Measurements from ENCODE around the gene PLCD3. TPM values are rescaled to one million over a fixed set of nuclear protein-coding genes. Genes with fewer than 3 reads are reported as not detected.

PLCD3 gene
- total and polyA plus RNA-seq, 9 of the 15 experiments (the other 6 are each of a cell fraction or from before 2014, with no cell fraction given), result 0.20 to 22.6 (median 7.5) TPM

DNA sequence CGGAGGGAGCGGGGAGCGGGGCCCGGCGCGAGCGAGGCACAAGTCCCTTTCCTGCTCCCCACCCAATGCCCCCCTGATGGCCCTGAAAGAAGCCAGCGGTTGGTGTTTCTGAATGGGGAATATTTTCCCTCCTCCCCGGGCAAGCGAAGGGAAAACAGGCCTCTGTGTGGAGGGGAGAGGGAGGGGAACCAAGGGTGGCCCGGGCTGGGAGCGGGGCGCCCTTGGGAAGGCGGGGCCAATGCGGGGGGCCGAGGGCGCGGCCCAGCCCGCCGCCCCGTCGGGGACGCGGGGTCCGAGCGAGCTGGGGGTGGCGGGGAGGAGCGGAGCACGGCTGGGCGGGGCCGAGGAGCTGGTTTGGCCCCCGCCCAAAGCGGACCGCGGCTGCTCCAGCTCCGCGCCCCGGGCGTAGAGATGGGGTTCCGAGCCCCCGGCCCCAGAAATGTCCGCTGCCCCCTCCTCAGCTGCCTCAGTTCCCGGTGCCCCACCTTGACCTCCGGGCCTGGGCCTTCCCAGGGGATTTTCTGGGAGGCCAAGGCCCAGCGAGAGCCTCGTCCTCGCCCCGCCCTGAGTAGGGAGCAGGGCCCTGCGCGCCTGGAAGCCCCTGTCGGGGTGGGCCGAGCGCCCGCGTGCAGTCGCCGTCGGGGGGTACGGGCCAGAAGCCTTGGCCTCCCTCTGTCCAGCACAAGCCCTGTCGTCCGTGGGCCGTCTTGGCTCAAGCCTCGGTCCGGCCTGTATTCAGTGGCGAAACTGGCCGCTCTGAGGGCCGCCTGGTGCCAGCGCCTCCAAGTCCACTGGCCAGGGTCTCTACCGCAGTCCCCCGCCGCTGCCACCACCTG, 12.1 kb upstream of the PLCD3 start (continued):
- TF ChIP-seq, protein P1, sequence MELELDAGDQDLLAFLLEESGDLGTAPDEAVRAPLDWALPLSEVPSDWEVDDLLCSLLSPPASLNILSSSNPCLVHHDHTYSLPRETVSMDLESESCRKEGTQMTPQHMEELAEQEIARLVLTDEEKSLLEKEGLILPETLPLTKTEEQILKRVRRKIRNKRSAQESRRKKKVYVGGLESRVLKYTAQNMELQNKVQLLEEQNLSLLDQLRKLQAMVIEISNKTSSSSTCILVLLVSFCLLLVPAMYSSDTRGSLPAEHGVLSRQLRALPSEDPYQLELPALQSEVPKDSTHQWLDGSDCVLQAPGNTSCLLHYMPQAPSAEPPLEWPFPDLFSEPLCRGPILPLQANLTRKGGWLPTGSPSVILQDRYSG (tag; conservative IDR thresholded peaks at IDR 0.05; ENCODE audit: low read depth), result no peak
- TF ChIP-seq POU5F1 (IDR thresholded peaks at IDR 0.05; ENCODE audit: borderline replicate concordance, low read depth, low read length, partially characterized antibody), result no peak
- peak; percentile 58 for TF ChIP-seq RBFOX2 (IDR thresholded peaks at IDR 0.05; ENCODE audit: low read depth, low read length)
- TF ChIP-seq ZNF134 (CRISPR knock-in tag; conservative IDR thresholded peaks at IDR 0.05), result no peak
- TF ChIP-seq ZNF316 (IDR thresholded peaks at IDR 0.05), result no peak
- TF ChIP-seq, protein P2, sequence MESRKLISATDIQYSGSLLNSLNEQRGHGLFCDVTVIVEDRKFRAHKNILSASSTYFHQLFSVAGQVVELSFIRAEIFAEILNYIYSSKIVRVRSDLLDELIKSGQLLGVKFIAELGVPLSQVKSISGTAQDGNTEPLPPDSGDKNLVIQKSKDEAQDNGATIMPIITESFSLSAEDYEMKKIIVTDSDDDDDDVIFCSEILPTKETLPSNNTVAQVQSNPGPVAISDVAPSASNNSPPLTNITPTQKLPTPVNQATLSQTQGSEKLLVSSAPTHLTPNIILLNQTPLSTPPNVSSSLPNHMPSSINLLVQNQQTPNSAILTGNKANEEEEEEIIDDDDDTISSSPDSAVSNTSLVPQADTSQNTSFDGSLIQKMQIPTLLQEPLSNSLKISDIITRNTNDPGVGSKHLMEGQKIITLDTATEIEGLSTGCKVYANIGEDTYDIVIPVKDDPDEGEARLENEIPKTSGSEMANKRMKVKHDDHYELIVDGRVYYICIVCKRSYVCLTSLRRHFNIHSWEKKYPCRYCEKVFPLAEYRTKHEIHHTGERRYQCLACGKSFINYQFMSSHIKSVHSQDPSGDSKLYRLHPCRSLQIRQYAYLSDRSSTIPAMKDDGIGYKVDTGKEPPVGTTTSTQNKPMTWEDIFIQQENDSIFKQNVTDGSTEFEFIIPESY (CRISPR knock-in tag; IDR thresholded peaks at IDR 0.05), result peak; percentile 63; the same call in 1 of the 2 replicates
- TF ChIP-seq, protein P3, sequence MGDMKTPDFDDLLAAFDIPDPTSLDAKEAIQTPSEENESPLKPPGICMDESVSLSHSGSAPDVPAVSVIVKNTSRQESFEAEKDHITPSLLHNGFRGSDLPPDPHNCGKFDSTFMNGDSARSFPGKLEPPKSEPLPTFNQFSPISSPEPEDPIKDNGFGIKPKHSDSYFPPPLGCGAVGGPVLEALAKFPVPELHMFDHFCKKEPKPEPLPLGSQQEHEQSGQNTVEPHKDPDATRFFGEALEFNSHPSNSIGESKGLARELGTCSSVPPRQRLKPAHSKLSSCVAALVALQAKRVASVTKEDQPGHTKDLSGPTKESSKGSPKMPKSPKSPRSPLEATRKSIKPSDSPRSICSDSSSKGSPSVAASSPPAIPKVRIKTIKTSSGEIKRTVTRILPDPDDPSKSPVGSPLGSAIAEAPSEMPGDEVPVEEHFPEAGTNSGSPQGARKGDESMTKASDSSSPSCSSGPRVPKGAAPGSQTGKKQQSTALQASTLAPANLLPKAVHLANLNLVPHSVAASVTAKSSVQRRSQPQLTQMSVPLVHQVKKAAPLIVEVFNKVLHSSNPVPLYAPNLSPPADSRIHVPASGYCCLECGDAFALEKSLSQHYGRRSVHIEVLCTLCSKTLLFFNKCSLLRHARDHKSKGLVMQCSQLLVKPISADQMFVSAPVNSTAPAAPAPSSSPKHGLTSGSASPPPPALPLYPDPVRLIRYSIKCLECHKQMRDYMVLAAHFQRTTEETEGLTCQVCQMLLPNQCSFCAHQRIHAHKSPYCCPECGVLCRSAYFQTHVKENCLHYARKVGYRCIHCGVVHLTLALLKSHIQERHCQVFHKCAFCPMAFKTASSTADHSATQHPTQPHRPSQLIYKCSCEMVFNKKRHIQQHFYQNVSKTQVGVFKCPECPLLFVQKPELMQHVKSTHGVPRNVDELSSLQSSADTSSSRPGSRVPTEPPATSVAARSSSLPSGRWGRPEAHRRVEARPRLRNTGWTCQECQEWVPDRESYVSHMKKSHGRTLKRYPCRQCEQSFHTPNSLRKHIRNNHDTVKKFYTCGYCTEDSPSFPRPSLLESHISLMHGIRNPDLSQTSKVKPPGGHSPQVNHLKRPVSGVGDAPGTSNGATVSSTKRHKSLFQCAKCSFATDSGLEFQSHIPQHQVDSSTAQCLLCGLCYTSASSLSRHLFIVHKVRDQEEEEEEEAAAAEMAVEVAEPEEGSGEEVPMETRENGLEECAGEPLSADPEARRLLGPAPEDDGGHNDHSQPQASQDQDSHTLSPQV (IDR thresholded peaks at IDR 0.05), result 0 out of 2 replicates have a peak, but pooled peaks have one; percentile 48
- TF ChIP-seq, protein P4, sequence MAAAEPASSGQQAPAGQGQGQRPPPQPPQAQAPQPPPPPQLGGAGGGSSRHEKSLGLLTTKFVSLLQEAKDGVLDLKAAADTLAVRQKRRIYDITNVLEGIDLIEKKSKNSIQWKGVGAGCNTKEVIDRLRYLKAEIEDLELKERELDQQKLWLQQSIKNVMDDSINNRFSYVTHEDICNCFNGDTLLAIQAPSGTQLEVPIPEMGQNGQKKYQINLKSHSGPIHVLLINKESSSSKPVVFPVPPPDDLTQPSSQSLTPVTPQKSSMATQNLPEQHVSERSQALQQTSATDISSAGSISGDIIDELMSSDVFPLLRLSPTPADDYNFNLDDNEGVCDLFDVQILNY (CRISPR knock-in tag; IDR thresholded peaks at IDR 0.05), result no peak
- no peak for TF ChIP-seq FOXJ2 (tag; IDR thresholded peaks at IDR 0.05)
- no peak for TF ChIP-seq LARP7 (IDR thresholded peaks at IDR 0.05)
- TF ChIP-seq ZBTB7A (IDR thresholded peaks at IDR 0.05; ENCODE audit: borderline replicate concordance, control insufficient read depth, low read depth, low read length), result peak; percentile 72
- TF ChIP-seq KDM1A (IDR thresholded peaks at IDR 0.05), result 0 out of 4 replicates have a peak, but pooled peaks of 1 of the 2 experiments have one; percentile 30
- TF ChIP-seq, protein P5, sequence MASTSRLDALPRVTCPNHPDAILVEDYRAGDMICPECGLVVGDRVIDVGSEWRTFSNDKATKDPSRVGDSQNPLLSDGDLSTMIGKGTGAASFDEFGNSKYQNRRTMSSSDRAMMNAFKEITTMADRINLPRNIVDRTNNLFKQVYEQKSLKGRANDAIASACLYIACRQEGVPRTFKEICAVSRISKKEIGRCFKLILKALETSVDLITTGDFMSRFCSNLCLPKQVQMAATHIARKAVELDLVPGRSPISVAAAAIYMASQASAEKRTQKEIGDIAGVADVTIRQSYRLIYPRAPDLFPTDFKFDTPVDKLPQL (IDR thresholded peaks at IDR 0.05; ENCODE audit: extremely low read depth, insufficient read length), result no peak
- TF ChIP-seq GATAD2B (IDR thresholded peaks at IDR 0.05; ENCODE audit: borderline replicate concordance), result no peak

All from K562 (cell line).